Measurements from ENCODE around the gene REPS2.

GRCh38 chrX:17104433-17104832, 158.0 kb downstream of the REPS2 start:
- no peak for TF ChIP-seq CTCF (IDR thresholded peaks at IDR 0.05; ENCODE audit: low read depth, low read length, poor library complexity, severe bottlenecking)
- TF ChIP-seq EZH2phosphoT487 (IDR thresholded peaks at IDR 0.05; ENCODE audit: borderline replicate concordance, low read length) = no peak

All from DOHH2 (cell line).